GM18499 (cell line): Measurements from ENCODE around the gene CASP7.
"Not testable (repeated sequence)": the region's sequence is repeated elsewhere in the genome, so short reads cannot be mapped to it uniquely, and the experiment has no call there.

ENCODE experiments used
- ATAC-seq: cut with Tn5 transposase; IDR thresholded peaks from one replicate; pipeline ENCODE4 v1.9.1; 2021; ENCODE audit warnings: moderate number of reproducible peaks; ENCODE audit not compliant: insufficient read depth, unreplicated experiment

The CASP7 gene

DNA sequence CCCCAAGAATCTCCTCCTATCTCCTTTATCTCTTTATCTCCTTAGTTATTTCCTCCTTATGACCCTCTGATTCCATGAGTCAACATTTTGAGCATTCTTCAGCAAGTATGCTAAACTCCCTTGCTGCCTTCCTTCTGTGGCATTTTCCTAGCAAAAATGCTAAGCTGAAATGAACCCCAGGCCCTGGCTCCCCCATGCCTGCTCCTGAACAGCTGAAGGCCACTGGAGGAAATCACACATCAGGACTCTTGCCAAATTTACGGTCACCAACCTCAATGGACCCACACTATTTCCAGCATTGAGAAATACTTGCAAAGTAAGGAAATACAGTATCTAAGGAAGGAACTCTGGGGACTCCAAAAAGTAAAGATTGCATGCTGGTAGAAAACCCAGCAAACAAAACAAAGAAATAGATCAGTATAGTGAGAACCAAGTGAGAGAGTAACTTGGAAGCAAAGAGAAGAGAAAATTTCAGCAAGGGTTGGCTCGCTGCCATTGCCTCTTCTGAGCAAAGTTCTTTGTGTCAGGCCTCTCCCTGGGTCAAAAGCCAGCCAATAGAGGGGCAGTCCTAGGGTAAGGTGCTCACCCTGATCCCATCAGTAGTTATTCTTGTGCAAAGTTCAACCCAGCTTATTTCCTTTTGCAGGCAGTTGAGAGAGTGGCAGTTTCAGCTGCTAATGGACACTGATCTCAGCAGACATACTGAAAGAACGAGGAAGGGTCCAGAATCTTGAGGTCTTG is 66.7 kb downstream of the CASP7 start:
- ATAC-seq: no peak

- no peak for ATAC-seq
Observed at GRCh38 chr10:113751181-113751732, 71.5 kb downstream of the CASP7 start, which contains the start of gene PLEKHS1. Gene PLEKHS1, plus strand, starts transcription at chr10:113751682. Its CDS starts 3,596 bp downstream, at chr10:113755278.

- no peak for ATAC-seq
Observed at GRCh38 chr10:113752553-113752952, 72.8 kb downstream of the CASP7 start.

DNA sequence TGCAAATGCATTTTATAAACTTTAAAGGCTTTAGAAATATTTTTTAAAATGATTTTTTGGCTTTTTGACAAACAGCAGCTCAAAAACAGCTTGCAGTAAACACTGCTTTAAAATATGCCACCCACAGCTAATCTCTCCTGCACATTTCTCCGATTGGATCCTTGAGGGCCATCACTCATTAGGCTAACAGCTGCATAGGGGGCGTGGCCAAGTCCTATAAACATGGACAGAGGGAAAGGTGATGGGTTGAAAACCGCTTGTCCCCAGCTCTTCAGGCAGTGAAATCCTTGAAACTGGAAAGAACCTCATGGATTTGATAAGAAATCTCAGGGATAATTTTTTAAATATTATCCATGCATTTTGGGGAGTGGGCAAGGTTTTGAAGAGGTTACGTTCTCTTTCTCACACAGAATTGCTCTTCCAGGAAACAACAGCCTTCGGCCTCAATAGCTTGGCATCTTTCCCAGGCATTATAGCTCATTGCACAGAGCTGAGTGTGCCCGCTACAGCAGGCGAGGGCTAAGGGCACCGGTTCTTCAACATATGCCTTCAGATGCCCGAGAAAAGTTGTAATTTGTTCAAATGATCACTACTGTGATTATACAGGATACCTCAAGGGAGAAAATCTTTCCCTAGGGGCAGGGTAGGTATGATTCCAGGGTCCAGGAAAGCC is 73.4 kb downstream of the CASP7 start:
- ATAC-seq: no peak

DNA sequence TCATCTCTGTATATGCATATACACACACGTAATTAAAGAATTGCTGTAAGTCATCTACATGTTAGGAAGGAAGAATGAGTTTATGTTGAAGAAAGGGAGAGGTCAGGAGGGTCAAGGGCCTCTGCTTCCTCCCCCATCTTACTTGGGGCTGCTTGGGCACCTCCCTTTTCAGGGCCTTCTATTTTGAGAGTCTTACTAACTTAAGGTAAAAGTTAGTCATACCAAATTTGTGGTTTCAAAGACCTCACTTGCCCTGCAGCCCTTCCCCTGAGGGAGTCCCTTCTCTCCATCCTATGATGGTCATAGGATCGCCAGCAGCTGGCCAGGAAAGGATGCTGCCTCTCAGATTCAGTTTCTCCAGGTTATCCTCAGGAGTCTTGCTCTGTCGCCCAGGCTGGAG is 74.4 kb downstream of the CASP7 start:
- ATAC-seq: no peak

DNA sequence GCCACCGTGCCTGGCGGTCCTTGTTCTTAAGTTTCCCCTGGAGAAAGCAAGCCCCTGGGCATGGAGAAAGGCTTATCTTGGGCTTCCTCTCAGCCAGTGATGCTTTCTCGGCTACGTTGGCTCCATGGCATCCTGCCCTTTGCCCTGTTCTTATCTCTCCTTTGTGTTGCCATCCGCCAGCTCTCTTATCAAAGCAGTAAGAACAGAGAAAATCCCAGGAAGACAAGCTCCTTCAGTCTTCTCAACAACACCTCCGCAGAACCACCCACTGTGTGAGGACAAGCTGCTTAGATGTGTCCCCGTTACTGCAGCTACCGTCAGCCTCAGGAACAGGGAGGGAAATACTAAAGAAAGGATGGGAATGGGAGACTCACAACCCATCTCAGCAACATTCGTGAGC is 75.1 kb downstream of the CASP7 start:
- ATAC-seq: no peak

- no peak for ATAC-seq
Observed at GRCh38 chr10:113756940-113757543, 77.3 kb downstream of the CASP7 start.

DNA sequence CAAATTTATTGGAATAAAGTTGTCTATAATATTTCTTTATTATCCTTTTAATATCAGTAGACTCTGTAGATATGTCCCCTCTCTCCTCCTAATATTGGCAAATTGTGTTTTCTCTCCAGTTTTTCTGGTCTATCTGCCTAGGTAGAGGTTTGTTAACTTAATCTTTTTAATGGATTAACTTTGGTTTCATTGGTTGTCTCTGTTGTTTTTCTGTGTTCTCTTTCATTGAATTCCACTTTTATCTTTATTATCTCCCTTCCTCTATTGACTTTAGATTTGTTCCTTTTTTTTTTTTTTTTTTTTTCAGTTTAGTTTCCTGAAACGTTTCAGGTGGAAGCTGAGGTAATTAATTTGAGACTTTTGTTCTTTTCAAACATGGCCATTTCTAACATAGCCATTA is 82.4 kb downstream of the CASP7 start:
- ATAC-seq: no peak

DNA sequence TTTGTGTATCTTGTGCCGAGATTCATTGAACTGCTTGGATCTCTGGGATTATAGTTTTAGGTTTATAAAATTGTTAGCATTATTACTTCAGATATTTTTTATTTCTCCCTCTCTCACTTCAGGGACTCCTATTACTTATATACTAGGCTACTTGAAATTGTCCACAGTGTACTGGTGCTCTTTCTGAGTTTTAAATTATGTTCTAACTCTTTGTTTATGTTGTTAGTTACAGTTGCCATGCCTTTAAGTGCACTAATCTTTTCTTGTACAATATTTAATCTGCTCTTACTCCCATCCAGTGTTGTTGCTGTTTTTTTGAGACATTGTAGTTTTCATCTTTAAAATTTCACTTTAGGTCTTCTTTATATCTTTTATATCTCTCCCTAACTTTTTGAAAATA is 84.9 kb downstream of the CASP7 start:
- no peak for ATAC-seq

DNA sequence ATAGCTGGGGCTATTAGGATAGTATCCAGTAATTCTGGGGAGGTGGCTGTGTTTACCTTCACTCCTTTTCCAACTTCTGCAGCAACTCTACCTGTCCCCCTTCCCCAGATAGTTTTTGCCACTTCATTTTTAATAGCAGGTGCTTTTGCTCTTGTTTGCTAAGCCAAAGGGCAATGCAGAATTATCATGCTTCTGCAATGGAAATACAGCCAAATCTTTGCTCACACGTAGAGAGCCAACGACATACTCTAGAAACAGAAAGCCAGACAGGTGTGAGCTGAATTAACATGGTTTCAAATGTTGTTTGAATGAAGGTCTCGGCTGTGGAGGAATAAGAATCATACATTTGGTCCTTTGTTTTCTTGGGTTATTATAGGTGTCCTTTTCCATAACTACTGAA is 86.2 kb downstream of the CASP7 start:
- ATAC-seq: no peak

DNA sequence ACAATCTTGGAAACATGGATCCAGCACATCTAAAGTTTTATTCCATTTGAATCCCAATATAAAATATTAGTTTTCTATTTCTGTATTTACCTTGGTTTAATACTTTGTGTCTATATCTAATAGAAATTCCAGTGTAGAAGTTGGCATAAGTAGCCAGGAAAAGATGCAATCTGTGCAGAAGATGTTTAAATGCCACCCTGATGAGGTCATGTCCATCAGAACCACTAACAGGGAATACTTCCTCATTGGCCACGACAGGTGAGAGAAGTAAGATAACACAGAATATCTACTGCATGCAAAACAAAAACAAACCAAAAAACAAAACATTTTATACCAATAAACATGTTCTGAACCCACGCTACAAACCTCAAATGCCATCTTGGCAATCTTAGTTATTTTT is 87.5 kb downstream of the CASP7 start:
- ATAC-seq: no peak

DNA sequence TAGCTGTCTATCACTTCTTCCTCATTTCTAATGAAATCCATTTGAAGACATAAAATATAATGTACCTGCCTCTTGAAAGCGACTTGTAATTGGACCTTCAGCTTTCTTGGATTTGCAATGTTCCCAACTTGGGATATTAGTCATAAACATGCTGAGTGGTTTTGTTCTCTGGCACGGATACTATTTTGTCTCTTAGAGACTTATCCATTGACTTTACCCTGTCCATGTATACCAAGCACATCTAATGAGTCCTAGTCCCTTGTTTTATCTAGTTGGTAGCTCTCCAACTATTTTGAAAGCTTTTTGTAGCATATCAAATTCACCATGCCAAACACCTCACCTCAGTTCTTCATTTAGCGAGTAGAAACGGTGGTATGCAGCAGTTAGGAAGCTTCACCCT is 90.6 kb downstream of the CASP7 start:
- ATAC-seq: no peak

DNA sequence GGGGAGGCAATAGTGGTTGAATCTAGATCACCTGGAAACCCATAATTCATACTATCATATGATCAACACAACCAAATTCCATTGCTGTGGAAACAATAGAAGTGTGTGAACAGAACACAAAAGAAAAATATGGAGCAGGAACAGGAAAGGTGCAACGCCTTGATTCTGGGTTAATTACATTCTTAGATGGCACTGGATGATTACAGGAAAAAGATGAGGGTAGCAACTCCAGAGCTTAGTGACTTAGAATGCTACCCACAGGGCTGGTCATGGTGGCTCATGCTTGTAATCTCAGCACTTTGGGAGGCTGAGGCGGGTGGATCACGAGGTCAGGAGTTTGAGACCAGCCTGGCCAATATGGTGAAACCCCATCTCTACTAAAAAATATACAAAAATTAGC is 91.4 kb downstream of the CASP7 start:
- ATAC-seq: not testable (repeated sequence)

- no peak for ATAC-seq
Observed at GRCh38 chr10:113775686-113776294, 96.1 kb downstream of the CASP7 start.

GRCh38 chr10:113776553-113776952 is 96.8 kb downstream of the CASP7 start:
- ATAC-seq: no peak
